Nephron progenitor cell (in vitro differentiated cells): ENCODE measurements around the gene MIER3.
A peak's percentile ranks its signal among the peaks of the same experiment; 100 is the strongest.

Experiments used
- DNase-seq: peaks from one replicate; pipeline ENCODE4 v3.0.0; 2021
- H3K27ac Mint-ChIP-seq: 2 replicates; pipeline ENCODE4 v1.8.0; 2021; ENCODE audit warnings: mild to moderate bottlenecking, moderate library complexity, mixed read lengths
- H3K27me3 Mint-ChIP-seq: 2 replicates; pipeline ENCODE4 v1.8.0; 2021; ENCODE audit warnings: mild to moderate bottlenecking, low read depth, mixed read lengths; ENCODE audit not compliant: poor library complexity
- H3K36me3 Mint-ChIP-seq: 2 replicates; pipeline ENCODE4 v1.8.0; 2021; ENCODE audit warnings: low read depth, mixed read lengths
- H3K4me1 Mint-ChIP-seq: 2 replicates; pipeline ENCODE4 v1.8.0; 2021; ENCODE audit warnings: mixed read lengths
- H3K4me3 Mint-ChIP-seq: 2 replicates; pipeline ENCODE4 v1.8.0; 2021; ENCODE audit warnings: mild to moderate bottlenecking, moderate library complexity, mixed read lengths
- H3K9me3 Mint-ChIP-seq: 2 replicates; pipeline ENCODE4 v1.8.0; 2021; ENCODE audit warnings: mild to moderate bottlenecking, moderate library complexity, mixed read lengths
- TF ChIP-seq, protein P1 (sequence below): fragments of 200-600 bp; sonication (generic); IDR thresholded peaks from 2 replicates; pipeline ENCODE4 v1.5.0; 2021; ENCODE audit warnings: antibody characterized with exemption

MIER3 gene

DNA sequence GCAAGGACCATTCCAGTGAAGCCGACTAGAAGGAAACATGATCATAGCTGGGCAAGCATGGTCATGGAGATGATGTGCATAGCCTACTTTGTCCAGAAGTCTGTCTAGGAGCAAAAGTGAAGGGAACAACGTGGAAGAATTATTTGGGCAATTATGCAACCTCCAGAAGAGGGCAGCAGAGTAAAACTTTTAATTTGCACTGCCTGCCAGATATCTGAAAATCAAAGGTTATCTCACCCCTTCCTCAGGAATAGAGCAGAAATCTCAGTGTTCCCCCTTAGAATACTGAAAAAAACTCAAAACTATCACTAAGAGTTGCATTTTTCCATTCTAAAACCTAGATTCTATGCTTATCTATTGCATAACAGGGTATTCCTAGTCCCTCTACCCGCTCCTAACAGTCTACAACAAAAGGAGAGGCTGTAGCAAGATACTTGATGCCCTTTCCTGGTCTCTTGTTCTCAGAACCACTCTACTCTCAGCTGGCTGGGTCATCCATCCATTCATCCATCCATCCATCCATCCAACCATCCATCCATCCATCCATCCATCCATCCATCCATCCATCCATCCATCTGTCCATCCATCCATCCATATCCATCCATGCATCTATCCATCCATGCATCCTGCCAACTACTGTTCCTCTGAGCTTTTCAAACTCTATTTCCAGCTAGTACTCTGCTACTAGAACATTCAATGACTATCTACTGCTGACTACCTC, 50.9 kb downstream of the MIER3 start:
- peak; percentile 28 for DNase-seq
- Mint-ChIP-seq H3K4me3 (no peak overlapping the region), H3K27ac (no peak overlapping the region), H3K36me3 (peaks cover 5% of the 10 kb centered on the region), H3K27me3 (no peaks in the 10 kb centered on the region), H3K9me3 (peaks cover 8% of the 10 kb centered on the region), H3K4me1 (no peaks in the 10 kb centered on the region)
- TF ChIP-seq, protein P1, sequence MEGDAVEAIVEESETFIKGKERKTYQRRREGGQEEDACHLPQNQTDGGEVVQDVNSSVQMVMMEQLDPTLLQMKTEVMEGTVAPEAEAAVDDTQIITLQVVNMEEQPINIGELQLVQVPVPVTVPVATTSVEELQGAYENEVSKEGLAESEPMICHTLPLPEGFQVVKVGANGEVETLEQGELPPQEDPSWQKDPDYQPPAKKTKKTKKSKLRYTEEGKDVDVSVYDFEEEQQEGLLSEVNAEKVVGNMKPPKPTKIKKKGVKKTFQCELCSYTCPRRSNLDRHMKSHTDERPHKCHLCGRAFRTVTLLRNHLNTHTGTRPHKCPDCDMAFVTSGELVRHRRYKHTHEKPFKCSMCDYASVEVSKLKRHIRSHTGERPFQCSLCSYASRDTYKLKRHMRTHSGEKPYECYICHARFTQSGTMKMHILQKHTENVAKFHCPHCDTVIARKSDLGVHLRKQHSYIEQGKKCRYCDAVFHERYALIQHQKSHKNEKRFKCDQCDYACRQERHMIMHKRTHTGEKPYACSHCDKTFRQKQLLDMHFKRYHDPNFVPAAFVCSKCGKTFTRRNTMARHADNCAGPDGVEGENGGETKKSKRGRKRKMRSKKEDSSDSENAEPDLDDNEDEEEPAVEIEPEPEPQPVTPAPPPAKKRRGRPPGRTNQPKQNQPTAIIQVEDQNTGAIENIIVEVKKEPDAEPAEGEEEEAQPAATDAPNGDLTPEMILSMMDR = peak; percentile 70

DNA sequence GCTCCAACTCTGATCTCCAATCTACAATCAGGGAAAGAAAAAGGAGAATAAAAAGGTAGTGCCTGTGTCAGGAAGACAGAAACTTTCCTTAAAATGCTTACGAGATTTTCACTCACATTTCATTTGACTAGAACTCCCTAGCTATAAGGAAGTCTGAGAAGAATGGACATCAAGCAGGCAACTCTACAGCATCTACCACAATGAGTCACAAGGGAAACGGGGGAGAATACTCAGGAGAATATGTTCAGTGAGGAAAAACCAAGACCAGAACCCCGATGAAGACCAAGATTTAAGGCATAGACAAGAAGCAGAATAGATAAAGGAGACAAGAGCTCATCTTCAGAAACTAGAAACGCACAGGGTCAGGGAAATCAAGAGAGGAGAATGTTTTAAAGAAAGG, 51.5 kb downstream of the MIER3 start:
- H3K4me3 Mint-ChIP-seq = no peak overlapping the region
- H3K27me3 Mint-ChIP-seq = no peaks in the 10 kb centered on the region
- no peak for DNase-seq
- TF ChIP-seq, protein P1 = no peak
- no peaks in the 10 kb centered on the region for H3K4me1 Mint-ChIP-seq
- no peak overlapping the region for H3K27ac Mint-ChIP-seq
- peaks cover 3% of the 10 kb centered on the region for H3K9me3 Mint-ChIP-seq
- peaks cover 5% of the 10 kb centered on the region for H3K36me3 Mint-ChIP-seq

DNA sequence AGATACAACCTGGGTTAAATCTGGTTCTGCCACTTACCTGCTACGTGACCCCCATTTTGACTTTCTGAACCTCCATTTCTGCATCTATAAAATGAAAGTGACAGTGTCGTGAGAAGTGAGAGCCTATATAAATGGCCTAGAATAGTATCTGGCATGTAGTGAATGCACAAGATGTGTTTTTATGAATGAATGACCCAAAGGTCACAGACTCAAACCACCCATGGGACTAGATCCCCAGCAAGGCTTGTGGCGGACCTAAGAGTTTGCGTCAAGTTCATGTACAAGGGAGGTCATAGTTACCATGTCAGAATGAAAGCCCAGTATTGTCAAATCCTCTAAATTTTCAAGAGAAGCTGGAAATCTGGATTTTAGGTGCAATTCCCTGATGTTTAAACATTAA, 53.7 kb downstream of the MIER3 start:
- TF ChIP-seq, protein P1 = no peak
- Mint-ChIP-seq H3K4me1 (no peaks in the 10 kb centered on the region), H3K27ac (no peak overlapping the region), H3K4me3 (no peak overlapping the region), H3K27me3 (no peaks in the 10 kb centered on the region), H3K9me3 (no peaks in the 10 kb centered on the region), H3K36me3 (peaks cover 15% of the 10 kb centered on the region)
- no peak for DNase-seq

DNA sequence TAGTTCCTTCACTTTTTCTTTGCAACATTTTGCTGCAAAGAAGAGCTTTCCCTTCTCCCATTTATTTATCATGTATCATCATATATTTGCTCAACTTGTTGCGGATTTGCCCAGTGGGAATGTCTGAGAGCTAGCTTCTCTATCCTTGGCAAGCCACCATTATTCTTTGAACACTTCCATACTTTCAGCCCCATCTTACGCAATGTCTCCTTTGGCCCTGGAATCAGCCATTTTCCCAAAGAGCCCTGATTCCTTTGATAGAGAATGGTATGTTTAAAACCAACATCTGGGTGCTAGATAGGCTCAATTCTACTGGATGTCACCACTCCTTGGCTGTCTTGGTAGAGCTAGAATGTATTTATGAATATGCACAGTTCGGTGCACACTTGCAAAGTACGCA, 55.2 kb downstream of the MIER3 start:
- H3K27me3 Mint-ChIP-seq = no peaks in the 10 kb centered on the region
- TF ChIP-seq, protein P1 = no peak
- H3K4me3 Mint-ChIP-seq = no peak overlapping the region
- no peaks in the 10 kb centered on the region for H3K4me1 Mint-ChIP-seq
- DNase-seq = no peak
- peaks cover 26% of the 10 kb centered on the region for H3K36me3 Mint-ChIP-seq
- H3K9me3 Mint-ChIP-seq = peaks cover 4% of the 10 kb centered on the region
- no peak overlapping the region for H3K27ac Mint-ChIP-seq

DNA sequence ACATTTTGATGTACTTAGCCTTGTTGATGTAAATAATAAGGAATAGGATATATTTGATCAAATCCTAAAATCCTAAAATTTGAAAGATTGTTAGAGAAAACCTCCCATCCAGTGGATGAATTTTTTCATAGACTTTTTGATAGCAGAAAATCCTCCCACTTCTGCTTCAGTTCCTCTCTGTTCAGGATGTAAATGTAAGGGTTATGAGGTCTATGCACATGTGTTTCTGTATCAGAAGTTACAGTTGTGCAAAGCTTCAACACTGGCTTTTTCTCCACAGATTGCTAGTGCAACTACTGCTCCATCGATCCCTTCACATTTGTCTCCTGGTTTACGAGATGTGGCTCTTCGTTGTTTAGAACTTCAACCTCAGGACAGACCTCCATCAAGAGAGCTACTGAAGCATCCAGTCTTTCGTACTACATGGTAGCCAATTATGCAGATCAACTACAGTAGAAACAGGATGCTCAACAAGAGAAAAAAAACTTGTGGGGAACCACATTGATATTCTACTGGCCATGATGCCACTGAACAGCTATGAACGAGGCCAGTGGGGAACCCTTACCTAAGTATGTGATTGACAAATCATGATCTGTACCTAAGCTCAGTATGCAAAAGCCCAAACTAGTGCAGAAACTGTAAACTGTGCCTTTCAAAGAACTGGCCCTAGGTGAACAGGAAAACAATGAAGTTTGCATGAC, 58.5 kb downstream of the MIER3 start:
- Mint-ChIP-seq H3K27me3 (no peaks in the 10 kb centered on the region), H3K4me1 (no peaks in the 10 kb centered on the region), H3K4me3 (no peak overlapping the region), H3K36me3 (peaks cover 59% of the 10 kb centered on the region), H3K27ac (peak overlapping the region; percentile 20), H3K9me3 (peaks cover 16% of the 10 kb centered on the region)
- no peak for DNase-seq
- TF ChIP-seq, protein P1 = no peak

DNA sequence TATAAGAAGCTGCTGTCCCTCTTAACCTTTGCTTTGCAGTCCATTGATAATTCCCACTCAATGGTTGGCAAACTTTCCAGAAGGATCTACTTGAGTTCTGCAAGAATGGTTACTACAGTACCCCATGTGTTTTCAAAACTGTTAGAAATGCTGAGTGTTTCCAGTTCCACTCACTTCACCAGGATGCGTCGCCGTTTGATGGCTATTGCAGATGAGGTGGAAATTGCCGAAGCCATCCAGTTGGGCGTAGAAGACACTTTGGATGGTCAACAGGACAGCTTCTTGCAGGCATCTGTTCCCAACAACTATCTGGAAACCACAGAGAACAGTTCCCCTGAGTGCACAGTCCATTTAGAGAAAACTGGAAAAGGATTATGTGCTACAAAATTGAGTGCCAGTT, 70.4 kb downstream of the MIER3 start:
- Mint-ChIP-seq H3K36me3 (peaks cover 80% of the 10 kb centered on the region), H3K4me1 (no peaks in the 10 kb centered on the region), H3K27ac (no peak overlapping the region), H3K27me3 (no peaks in the 10 kb centered on the region), H3K4me3 (no peak overlapping the region), H3K9me3 (no peaks in the 10 kb centered on the region)
- TF ChIP-seq, protein P1 = no peak
- DNase-seq = no peak
